GM19043 (cell line): ENCODE measurements around the gene CACNA1E.
"Not testable (repeated sequence)": the region's sequence is repeated elsewhere in the genome, so short reads cannot be mapped to it uniquely, and the experiment has no call there.

Experiments used
- ATAC-seq: cut with Tn5 transposase; IDR thresholded peaks from one replicate; pipeline ENCODE4 v1.9.1; 2021; ENCODE audit warnings: low read depth; ENCODE audit not compliant: unreplicated experiment

CACNA1E gene

GRCh38 chr1:181514298-181515290, 31.3 kb downstream of the CACNA1E start:
- peak; percentile 83 for ATAC-seq

GRCh38 chr1:181516706-181517105, 33.4 kb downstream of the CACNA1E start:
- ATAC-seq, result no peak

GRCh38 chr1:181517181-181517875, 34.0 kb downstream of the CACNA1E start:
- ATAC-seq, result no peak

- no peak for ATAC-seq
Observed at GRCh38 chr1:181518152-181518551, 34.8 kb downstream of the CACNA1E start.

- no peak for ATAC-seq
Observed at GRCh38 chr1:181522864-181523263, 39.5 kb downstream of the CACNA1E start.

GRCh38 chr1:181525104-181525721, 41.9 kb downstream of the CACNA1E start:
- no peak for ATAC-seq

- ATAC-seq, result not testable (repeated sequence)
Observed at GRCh38 chr1:181528241-181528640, 44.9 kb downstream of the CACNA1E start.

- no peak for ATAC-seq
Observed at GRCh38 chr1:181531441-181531840, 48.1 kb downstream of the CACNA1E start.

- ATAC-seq, result no peak
Observed at GRCh38 chr1:181531951-181532600, 48.8 kb downstream of the CACNA1E start.

GRCh38 chr1:181538836-181539235, 55.5 kb downstream of the CACNA1E start:
- ATAC-seq, result no peak

- ATAC-seq, result no peak
Observed at GRCh38 chr1:181541458-181541857, 58.1 kb downstream of the CACNA1E start.

- ATAC-seq, result no peak
Observed at GRCh38 chr1:181541947-181542346, 58.6 kb downstream of the CACNA1E start.

- ATAC-seq, result not testable (repeated sequence)
Observed at GRCh38 chr1:181542406-181542805, 59.1 kb downstream of the CACNA1E start.

GRCh38 chr1:181545395-181545794, 62.1 kb downstream of the CACNA1E start:
- no peak for ATAC-seq

- ATAC-seq, result no peak
Observed at GRCh38 chr1:181548497-181548896, 65.2 kb downstream of the CACNA1E start.

GRCh38 chr1:181551249-181551648, 67.9 kb downstream of the CACNA1E start:
- ATAC-seq, result no peak

- ATAC-seq, result no peak
Observed at GRCh38 chr1:181551754-181552153, 68.4 kb downstream of the CACNA1E start.

- no peak for ATAC-seq
Observed at GRCh38 chr1:181554465-181554864, 71.1 kb downstream of the CACNA1E start.

- ATAC-seq, result no peak
Observed at GRCh38 chr1:181556631-181557030, 73.3 kb downstream of the CACNA1E start.

- ATAC-seq, result no peak
Observed at GRCh38 chr1:181557313-181557712, 74.0 kb downstream of the CACNA1E start.

GRCh38 chr1:181558416-181558815, 75.1 kb downstream of the CACNA1E start:
- ATAC-seq, result no peak
